Duodenal mucosa (tissue), 2 donors: ENCODE measurements around the gene ANKRD52.

Experiments used
- H3K27ac ChIP-seq: one replicate; pipeline ENCODE4 v1.7.0; 2013; ENCODE audit warnings: low read depth, low read length
- H3K27me3 ChIP-seq, 2 donors: one replicate each; pipeline ENCODE4 v1.7.0; 2013; ENCODE audit warnings: low read length in 2 of 2, control low read depth in 1 of 2; ENCODE audit not compliant: insufficient read depth in 2 of 2, control insufficient read depth in 1 of 2
- H3K36me3 ChIP-seq, 2 donors: one replicate each; pipeline ENCODE4 v1.7.0; 2013; ENCODE audit warnings: low read length in 2 of 2, control low read depth in 1 of 2; ENCODE audit not compliant: insufficient read depth in 2 of 2, control insufficient read depth in 1 of 2
- H3K4me1 ChIP-seq, 2 donors: one replicate each; pipeline ENCODE4 v1.7.0; 2013; ENCODE audit warnings: low read length in 2 of 2, control low read depth in 1 of 2; ENCODE audit not compliant: insufficient read depth in 2 of 2, control insufficient read depth in 1 of 2
- H3K4me3 ChIP-seq, 2 donors: one replicate each; pipeline ENCODE4 v1.7.0; 2013; ENCODE audit warnings: low read length in 2 of 2, low read depth in 1 of 2
- H3K9ac ChIP-seq, 2 donors: one replicate each; pipeline ENCODE4 v1.7.0; 2013; ENCODE audit warnings: low read length in 2 of 2, low read depth in 1 of 2
- H3K9me3 ChIP-seq, 2 donors: one replicate each; pipeline ENCODE4 v1.7.0; 2013; ENCODE audit warnings: low read length in 2 of 2, control low read depth in 1 of 2; ENCODE audit not compliant: control insufficient read depth in 1 of 2

Gene ANKRD52

DNA sequence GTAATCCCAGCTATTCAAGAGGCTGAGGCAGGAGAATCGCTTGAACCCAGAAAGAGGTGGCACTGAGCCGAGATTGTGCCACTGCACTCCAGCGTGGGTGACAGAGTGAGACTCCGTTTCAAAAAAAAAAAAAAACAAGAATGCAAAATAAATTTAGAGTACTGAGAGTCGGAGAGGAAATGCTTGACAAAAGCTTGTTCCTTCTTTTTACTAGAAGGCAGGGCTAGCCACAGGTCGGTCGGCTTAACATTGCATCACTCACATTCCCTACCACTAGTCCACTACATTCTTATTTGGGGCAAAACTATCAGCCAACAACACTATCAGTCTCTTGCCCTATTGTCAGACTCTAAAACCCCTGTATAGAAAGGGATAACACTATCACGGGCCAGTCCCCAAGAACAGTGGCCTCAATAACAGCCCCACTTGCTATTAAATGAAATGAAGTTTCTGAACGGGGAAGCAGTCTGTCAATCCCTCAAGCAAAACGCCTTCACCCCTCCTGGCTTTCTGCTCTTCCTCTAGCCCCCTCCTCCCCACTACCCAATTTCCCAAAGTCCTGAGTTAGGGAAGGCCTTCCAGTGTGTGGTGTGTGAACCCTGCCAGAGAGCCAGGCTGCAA lies 37.5 kb downstream of the ANKRD52 start:
- Histone ChIP-seq H3K9me3 (no peaks in the 10 kb centered on the region), H3K27ac (peak overlapping the region; percentile 94), H3K4me1 (peaks cover 21 to 46% of the 10 kb centered on the region in 2 donors), H3K9ac (peak overlapping the region; percentile 90 to 99), H3K27me3 (no peaks in the 10 kb centered on the region), H3K4me3 (peak overlapping the region; percentile 85 to 92), H3K36me3 (peaks cover 4 to 7% of the 10 kb centered on the region in 2 donors)

DNA sequence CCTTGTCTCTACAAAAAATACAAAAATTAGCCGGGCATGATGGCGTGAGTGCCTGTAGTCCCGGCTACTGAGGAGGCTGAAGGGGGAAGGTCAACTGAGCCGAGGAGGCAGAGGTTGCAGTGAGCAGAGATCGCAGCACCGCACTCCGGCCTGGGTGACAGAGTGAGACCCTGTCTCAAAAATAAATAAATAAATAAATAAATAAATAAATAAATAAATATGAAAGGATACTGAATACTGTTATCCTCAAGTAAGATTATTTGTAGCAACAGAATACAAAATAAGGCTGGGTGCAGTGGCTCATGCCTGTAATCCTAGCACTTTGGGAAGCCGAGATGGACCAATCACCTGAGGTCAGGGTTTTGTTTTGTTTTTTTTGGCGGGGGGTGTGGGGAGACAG lies 38.3 kb downstream of the ANKRD52 start:
- Histone ChIP-seq H3K9ac (no peak overlapping the region), H3K27ac (no peak overlapping the region), H3K4me1 (peaks cover 21 to 38% of the 10 kb centered on the region in 2 donors), H3K4me3 (no peak overlapping the region), H3K9me3 (no peaks in the 10 kb centered on the region), H3K27me3 (no peaks in the 10 kb centered on the region), H3K36me3 (peaks cover 6 to 16% of the 10 kb centered on the region in 2 donors)

DNA sequence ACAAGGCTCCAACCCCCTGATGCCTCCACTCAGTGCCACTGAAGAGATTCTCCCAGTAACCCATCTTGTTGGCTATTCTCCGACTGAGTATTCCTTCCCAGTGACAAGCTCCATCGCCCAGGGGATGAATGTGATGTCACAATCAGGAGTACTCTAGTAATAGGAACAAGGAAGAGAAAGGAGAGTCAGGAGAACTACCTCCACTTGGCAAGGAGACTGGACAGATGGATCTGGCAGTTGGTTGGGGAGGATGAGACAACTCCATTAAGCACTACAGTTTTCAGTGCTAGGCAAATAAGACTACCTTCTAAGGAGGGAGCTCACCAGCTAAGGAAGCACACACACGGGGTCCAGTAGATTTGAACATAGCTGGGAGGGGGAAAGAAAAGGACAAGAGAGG lies 41.7 kb downstream of the ANKRD52 start:
- Histone ChIP-seq H3K4me3 (no peak overlapping the region), H3K27ac (no peak overlapping the region), H3K36me3 (peaks cover 22 to 44% of the 10 kb centered on the region in 2 donors), H3K4me1 (peaks cover 6 to 20% of the 10 kb centered on the region in 2 donors), H3K9ac (no peak overlapping the region), H3K27me3 (no peaks in the 10 kb centered on the region), H3K9me3 (no peaks in the 10 kb centered on the region)

DNA sequence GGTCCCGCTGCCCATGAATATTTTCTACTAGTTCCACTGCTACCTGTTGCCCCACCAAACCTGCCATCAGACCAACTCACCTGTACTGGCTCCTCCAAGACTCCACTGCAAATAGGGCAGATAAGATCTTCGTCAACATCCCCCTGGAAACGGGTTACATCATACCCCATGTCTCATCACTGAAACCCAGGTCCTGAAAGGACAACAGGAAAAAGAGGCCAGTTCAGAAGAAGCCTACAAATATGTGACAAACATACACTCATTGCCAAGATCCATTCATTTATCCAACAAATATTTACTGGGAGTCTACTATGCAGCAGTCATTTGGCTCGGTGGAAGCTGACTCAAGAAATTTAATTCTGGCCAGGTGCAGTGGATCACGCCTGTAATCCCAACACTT lies 44.3 kb downstream of the ANKRD52 start:
- Histone ChIP-seq H3K9me3 (no peaks in the 10 kb centered on the region), H3K27ac (no peak overlapping the region), H3K9ac (no peak overlapping the region), H3K36me3 (peaks cover 30 to 56% of the 10 kb centered on the region in 2 donors), H3K4me1 (peaks cover 0 to 6% of the 10 kb centered on the region in 2 donors), H3K27me3 (no peaks in the 10 kb centered on the region), H3K4me3 (no peak overlapping the region)

DNA sequence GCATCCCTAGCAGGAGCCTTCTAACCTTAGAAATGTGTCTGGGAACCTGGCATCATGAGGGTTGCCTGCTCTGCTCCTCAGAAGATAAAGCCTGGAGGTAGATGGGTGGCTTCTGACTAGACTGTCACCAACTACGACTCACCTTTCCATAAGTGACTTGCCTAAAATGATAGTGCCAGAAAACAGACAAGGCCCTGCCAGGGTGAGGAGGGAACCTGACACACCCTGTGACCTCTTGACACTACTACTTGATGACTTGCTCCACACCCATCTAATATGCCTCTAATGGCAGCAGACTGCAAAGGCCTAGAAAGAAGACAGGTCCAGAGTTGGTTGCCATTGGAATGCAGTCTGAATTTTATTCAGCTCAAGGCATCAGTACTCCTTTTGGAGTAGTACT lies 45.8 kb downstream of the ANKRD52 start:
- H3K36me3 ChIP-seq, result peaks cover 39 to 66% of the 10 kb centered on the region in 2 donors
- no peak overlapping the region for H3K27ac ChIP-seq
- no peak overlapping the region for H3K9ac ChIP-seq
- H3K4me3 ChIP-seq, result no peak overlapping the region
- H3K4me1 ChIP-seq, result peaks cover 0 to 6% of the 10 kb centered on the region in 2 donors
- no peaks in the 10 kb centered on the region for H3K27me3 ChIP-seq
- no peaks in the 10 kb centered on the region for H3K9me3 ChIP-seq

DNA sequence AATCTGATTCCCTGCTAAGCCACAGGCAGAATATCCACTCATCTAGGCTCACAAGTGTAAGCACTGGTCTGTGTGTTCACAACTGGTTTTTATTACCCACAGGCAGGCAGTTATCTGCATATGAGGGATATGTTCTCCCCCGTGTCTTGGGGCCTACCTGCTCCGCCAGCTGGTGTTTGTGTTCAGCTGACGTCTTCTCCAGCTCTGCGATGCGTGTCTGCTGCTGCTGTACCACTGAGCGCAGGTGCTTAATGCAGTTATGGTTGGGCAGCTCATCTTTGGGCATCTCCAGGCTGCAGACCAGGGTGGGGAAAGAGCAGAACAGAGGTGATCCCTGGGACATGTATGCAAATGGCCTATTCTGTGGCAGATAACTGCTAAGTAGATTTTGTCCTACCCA lies 50.2 kb downstream of the ANKRD52 start:
- Histone ChIP-seq H3K27me3 (no peaks in the 10 kb centered on the region), H3K4me1 (peaks cover 0 to 6% of the 10 kb centered on the region in 2 donors), H3K36me3 (peaks cover 37 to 57% of the 10 kb centered on the region in 2 donors), H3K4me3 (no peak overlapping the region), H3K27ac (no peak overlapping the region), H3K9ac (no peak overlapping the region), H3K9me3 (no peaks in the 10 kb centered on the region)

DNA sequence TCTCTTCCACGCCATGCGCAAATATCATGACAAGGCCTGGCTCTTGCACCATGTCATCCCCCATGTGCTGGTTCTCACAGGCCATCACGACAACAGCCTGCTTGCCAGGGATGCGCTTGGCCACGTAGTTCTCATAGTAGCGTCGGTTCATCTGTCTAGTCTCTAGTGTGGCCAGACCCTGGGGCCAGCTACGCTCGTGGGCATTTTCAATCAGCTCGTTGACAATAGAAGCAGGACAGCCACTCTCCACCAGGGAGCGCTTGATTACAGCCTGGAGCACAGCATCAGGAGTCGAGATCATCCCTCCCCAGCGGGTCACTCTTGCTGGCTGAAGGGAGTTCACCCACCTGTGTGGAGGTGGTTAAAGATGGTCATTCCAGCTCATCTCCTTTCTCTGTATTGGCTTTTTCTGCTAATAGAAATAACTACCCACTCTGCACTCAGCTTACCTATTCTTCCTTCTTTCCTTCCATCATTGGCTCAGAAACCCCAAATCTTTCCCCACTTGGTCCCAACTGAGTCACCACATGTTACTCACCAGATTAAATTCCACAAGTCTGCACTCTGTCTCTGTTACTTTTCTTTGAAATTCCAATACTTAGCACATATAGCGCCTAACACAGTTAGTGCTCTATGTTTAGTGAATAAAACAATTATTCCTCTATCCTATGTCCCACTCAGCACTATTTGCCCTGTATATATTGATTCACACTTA lies 51.6 kb downstream of the ANKRD52 start:
- H3K9ac ChIP-seq, result no peak overlapping the region
- no peaks in the 10 kb centered on the region for H3K9me3 ChIP-seq
- no peak overlapping the region for H3K4me3 ChIP-seq
- peaks cover 30 to 46% of the 10 kb centered on the region in 2 donors for H3K36me3 ChIP-seq
- no peaks in the 10 kb centered on the region for H3K27me3 ChIP-seq
- peaks cover 7 to 9% of the 10 kb centered on the region in 2 donors for H3K4me1 ChIP-seq
- no peak overlapping the region for H3K27ac ChIP-seq

DNA sequence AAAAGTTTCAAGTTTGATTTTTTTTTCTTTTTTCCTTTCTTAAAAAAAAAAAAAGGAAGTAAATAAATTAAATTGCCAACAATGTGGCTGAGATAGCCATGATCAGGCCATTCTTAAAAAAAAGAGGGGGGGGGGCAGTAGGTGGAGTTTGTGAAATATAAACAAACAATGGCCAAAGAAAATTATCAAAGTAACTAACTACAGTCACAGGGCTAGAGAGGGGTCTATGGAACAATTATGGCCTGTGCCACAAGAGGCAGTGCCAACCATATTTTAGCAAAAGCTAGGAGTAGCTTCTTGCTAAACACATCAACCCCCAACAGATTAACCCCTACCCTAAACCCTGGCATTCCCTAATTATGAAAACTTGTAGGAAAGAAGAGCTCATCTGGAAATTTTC lies 52.7 kb downstream of the ANKRD52 start:
- peaks cover 7 to 9% of the 10 kb centered on the region in 2 donors for H3K4me1 ChIP-seq
- H3K36me3 ChIP-seq, result peaks cover 29 to 40% of the 10 kb centered on the region in 2 donors
- no peak overlapping the region for H3K4me3 ChIP-seq
- no peaks in the 10 kb centered on the region for H3K9me3 ChIP-seq
- no peaks in the 10 kb centered on the region for H3K27me3 ChIP-seq
- no peak overlapping the region for H3K9ac ChIP-seq
- no peak overlapping the region for H3K27ac ChIP-seq

DNA sequence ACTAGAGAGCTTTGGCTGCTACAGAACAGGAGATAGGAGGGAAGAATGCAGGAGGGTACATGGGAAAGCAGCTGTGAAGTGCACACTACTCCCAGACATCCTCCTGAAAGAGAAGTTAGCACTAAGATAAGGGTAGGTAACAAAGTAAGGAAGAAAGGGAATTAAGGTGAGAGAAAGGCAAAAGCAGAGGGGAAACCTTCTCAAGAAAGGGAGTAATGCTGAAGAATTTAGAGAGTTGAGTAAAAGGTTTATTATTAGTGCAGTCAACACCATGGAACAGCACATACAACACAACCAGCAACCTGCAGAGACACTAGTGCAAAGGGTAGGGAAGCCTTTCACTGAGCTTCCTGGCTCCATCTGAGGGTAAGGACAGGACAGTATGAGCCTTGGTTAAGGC lies 53.9 kb downstream of the ANKRD52 start:
- H3K9me3 ChIP-seq, result no peaks in the 10 kb centered on the region
- no peak overlapping the region for H3K4me3 ChIP-seq
- no peaks in the 10 kb centered on the region for H3K27me3 ChIP-seq
- H3K27ac ChIP-seq, result no peak overlapping the region
- no peak overlapping the region for H3K9ac ChIP-seq
- H3K4me1 ChIP-seq, result peaks cover 7 to 9% of the 10 kb centered on the region in 2 donors
- peaks cover 21 to 33% of the 10 kb centered on the region in 2 donors for H3K36me3 ChIP-seq

DNA sequence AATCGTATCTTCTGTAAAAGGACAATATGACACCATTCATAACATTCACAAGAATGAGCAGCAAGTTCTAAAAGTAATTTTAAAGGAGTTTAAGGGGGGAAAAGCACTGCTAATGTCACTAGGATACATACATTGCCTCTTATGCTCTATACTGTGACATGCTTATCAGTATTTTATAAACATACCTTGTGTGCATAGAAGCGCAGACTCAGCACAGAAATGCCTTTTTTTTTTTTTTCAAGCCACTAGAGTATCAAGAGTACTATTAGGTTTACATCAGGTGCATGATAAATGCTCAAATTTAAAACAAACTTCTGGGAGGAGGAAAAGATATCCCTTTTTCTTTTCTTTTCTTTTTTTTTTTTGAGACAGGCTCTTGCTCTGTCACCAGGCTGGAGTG lies 55.3 kb downstream of the ANKRD52 start:
- peaks cover 7 to 9% of the 10 kb centered on the region in 2 donors for H3K4me1 ChIP-seq
- no peak overlapping the region for H3K4me3 ChIP-seq
- H3K9me3 ChIP-seq, result no peaks in the 10 kb centered on the region
- no peaks in the 10 kb centered on the region for H3K27me3 ChIP-seq
- H3K36me3 ChIP-seq, result peaks cover 17 to 28% of the 10 kb centered on the region in 2 donors
- H3K9ac ChIP-seq, result no peak overlapping the region
- no peak overlapping the region for H3K27ac ChIP-seq
